Activated B cell treated with CpG ODN at 0.5 μM for 24 hours (primary cell): ENCODE results near the gene KANK3. TPM values are rescaled to one million over a fixed set of nuclear protein-coding genes. Genes with fewer than 3 reads are reported as not detected.
A peak's percentile ranks its signal among the peaks of the same experiment; 100 is the strongest.
"Not testable (repeated sequence)": the region's sequence is repeated elsewhere in the genome, so short reads cannot be mapped to it uniquely, and the experiment has no call there.

Source experiments
- ATAC-seq: fragments of 200-7000 bp; cut with Tn5 transposase; one replicate; pipeline ENCODE4 v1.10.0; 2021; ENCODE audit warnings: low read depth, mild to moderate bottlenecking, moderate library complexity
- CTCF ChIA-PET: fragments of 350-600 bp; sonication (Branson Sonifier 250); formaldehyde crosslinking; loops from one replicate; lab custom pipeline; 2021; ENCODE audit warnings: antibody characterized with exemption; lab: Charles Lee
- POLR2A ChIA-PET: fragments of 350-600 bp; sonication (Branson Sonifier 250); formaldehyde crosslinking; loops from one replicate; lab custom pipeline; 2021; ENCODE audit warnings: antibody characterized with exemption; lab: Charles Lee
- DNase-seq: peaks from one replicate; pipeline ENCODE4 v3.0.0; 2022
- H3K27ac Mint-ChIP-seq: one replicate; pipeline ENCODE4 v1.8.0; 2020; ENCODE audit warnings: mixed read lengths
- H3K27me3 Mint-ChIP-seq: one replicate; pipeline ENCODE4 v1.8.0; 2021; ENCODE audit warnings: mixed read lengths
- H3K36me3 Mint-ChIP-seq: one replicate; pipeline ENCODE4 v1.8.0; 2021; ENCODE audit warnings: low read depth, mixed read lengths
- H3K4me1 Mint-ChIP-seq: one replicate; pipeline ENCODE4 v1.8.0; 2021; ENCODE audit warnings: mixed read lengths
- H3K4me3 Mint-ChIP-seq: one replicate; pipeline ENCODE4 v1.8.0; 2020; ENCODE audit warnings: mild to moderate bottlenecking, mixed read lengths
- H3K9me3 Mint-ChIP-seq: one replicate; pipeline ENCODE4 v1.8.0; 2020; ENCODE audit warnings: mixed read lengths
- CTCF ChIP-seq: fragments of 200-600 bp; IDR thresholded peaks from one replicate; pipeline ENCODE4 v1.8.0; 2022; ENCODE audit warnings: antibody characterized with exemption, mild to moderate bottlenecking
- intact Hi-C: fragments of 100-400 bp; cut with micrococcal nuclease; formaldehyde crosslinking; loops from one replicate; pipeline ENCODE4 v1.15.1; 2024
- total RNA-seq: library from RNA; stranded (reverse); gene quantifications from 2 replicates; pipeline ENCODE4 v1.2.3, GENCODE V29; 2022

KANK3 gene
- total RNA-seq, 1 donor from 2014 or later = 0.29 TPM

GRCh38 chr19:8321986-8322637 is 20.9 kb downstream of the KANK3 start:
- peaks cover 37% of the 10 kb centered on the region for H3K4me1 Mint-ChIP-seq
- no peak for DNase-seq
- H3K27me3 Mint-ChIP-seq = peaks cover 5% of the 10 kb centered on the region
- peak overlapping the region; percentile 96 for H3K27ac Mint-ChIP-seq
- CTCF ChIA-PET = interaction anchor here (1.4 kb wide), 1 partner anchor 53 kb away, joined by 5 read pairs; no protein-coding TSS in a partner anchor
- no peaks in the 10 kb centered on the region for H3K9me3 Mint-ChIP-seq
- intact Hi-C loops = loop anchor here (1.0 to 10.0 kb wide), 6 partner anchors 14 to 379 kb away; partner anchors contain the start of genes CD320, HNRNPM, RAB11B and TIMM44
- H3K36me3 Mint-ChIP-seq = peaks cover 41% of the 10 kb centered on the region
- no peak for ATAC-seq
- no peak for TF ChIP-seq CTCF
- peak overlapping the region; percentile 98 for H3K4me3 Mint-ChIP-seq
- POLR2A ChIA-PET = interaction anchor here (0.6 to 2.3 kb wide), 11 partner anchors 11 to 256 kb away, joined by 3 to 11 read pairs (median 6); partner anchors contain the start of genes HNRNPM, MARCHF2, RAB11B and ZNF414

GRCh38 chr19:8321067-8321985 is 21.7 kb downstream of the KANK3 start, which contains the start of the genes NDUFA7 and RPS28:
TSS of gene NDUFA7 (minus strand) at chr19:8321375. CDS start at chr19:8321358, 17 bp downstream.
TSS of gene RPS28 (plus strand) at chr19:8321496. CDS start at chr19:8321531, 35 bp downstream.
- intact Hi-C loops = loop anchor here (1.0 to 10.0 kb wide), 6 partner anchors 13 to 378 kb away; partner anchors contain the start of genes CD320, HNRNPM, RAB11B and TIMM44
- H3K27me3 Mint-ChIP-seq = no peaks in the 10 kb centered on the region
- ATAC-seq = peak; percentile 95
- ChIA-PET POLR2A (interaction anchor here (0.6 to 2.3 kb wide), 25 partner anchors 10 to 1252 kb away, joined by 3 to 13 read pairs (median 5); partner anchors contain the start of genes HNRNPM, MARCHF2, RAB11B and ZNF414), CTCF (interaction anchor here (1.3 to 1.4 kb wide), 2 partner anchors 52 to 163 kb away, joined by 4 to 5 read pairs; no protein-coding TSS in a partner anchor)
- no peaks in the 10 kb centered on the region for H3K9me3 Mint-ChIP-seq
- peak; percentile 97 for DNase-seq
- H3K27ac Mint-ChIP-seq = peak within 1 kb of the TSS; percentile 96
- no peak for TF ChIP-seq CTCF
- peak within 1 kb of the TSS; percentile 98 for H3K4me3 Mint-ChIP-seq
- peaks cover 37% of the 10 kb centered on the region for H3K4me1 Mint-ChIP-seq
- H3K36me3 Mint-ChIP-seq = peaks cover 43% of the 10 kb centered on the region

GRCh38 chr19:8320564-8321066 is 22.4 kb downstream of the KANK3 start:
- no peak for TF ChIP-seq CTCF
- Mint-ChIP-seq H3K4me3 (peak overlapping the region; percentile 98), H3K36me3 (peaks cover 49% of the 10 kb centered on the region), H3K4me1 (peaks cover 37% of the 10 kb centered on the region), H3K27ac (peak overlapping the region; percentile 96), H3K9me3 (no peaks in the 10 kb centered on the region), H3K27me3 (no peaks in the 10 kb centered on the region)
- POLR2A ChIA-PET = interaction anchor here (0.6 to 2.3 kb wide), 21 partner anchors 10 to 1251 kb away, joined by 3 to 12 read pairs (median 5); partner anchors contain the start of genes HNRNPM, MARCHF2, RAB11B and ZNF414
- CTCF ChIA-PET = interaction anchor here (1.3 to 1.4 kb wide), 2 partner anchors 51 to 162 kb away, joined by 4 to 5 read pairs; no protein-coding TSS in a partner anchor
- ATAC-seq = peak; percentile 3
- intact Hi-C loops = loop anchor here (1.0 to 10.0 kb wide), 6 partner anchors 12 to 377 kb away; partner anchors contain the start of genes CD320, HNRNPM, RAB11B and TIMM44
- no peak for DNase-seq

- no peak for TF ChIP-seq CTCF
- Mint-ChIP-seq H3K4me3 (peak overlapping the region; percentile 98), H3K9me3 (no peaks in the 10 kb centered on the region), H3K27ac (peak overlapping the region; percentile 96), H3K27me3 (no peaks in the 10 kb centered on the region), H3K4me1 (peaks cover 37% of the 10 kb centered on the region), H3K36me3 (peaks cover 55% of the 10 kb centered on the region)
- intact Hi-C loops = loop anchor here (10.0 kb wide), 1 partner anchor 55 kb away; no protein-coding TSS in a partner anchor
- no peak for DNase-seq
- ATAC-seq = no peak
- ChIA-PET POLR2A (interaction anchor here (0.6 to 2.3 kb wide), 9 partner anchors 9 to 898 kb away, joined by 3 to 11 read pairs (median 4); partner anchors contain the start of genes RAB11B and ZNF414), CTCF (interaction anchor here (1.3 kb wide), 1 partner anchor 161 kb away, joined by 4 read pairs; no protein-coding TSS in a partner anchor)
Observed at GRCh38 chr19:8319807-8320520, 23.1 kb downstream of the KANK3 start.

- ChIA-PET POLR2A (interaction anchor here (0.6 to 1.0 kb wide), 5 partner anchors 8 to 1221 kb away, joined by 3 to 15 read pairs (median 4); partner anchors contain the start of gene CD320), CTCF (interaction anchor here (0.6 kb wide), 1 partner anchor 1217 kb away, joined by 3 read pairs; no protein-coding TSS in a partner anchor)
- H3K27me3 Mint-ChIP-seq, H3K9me3 Mint-ChIP-seq, ATAC-seq, DNase-seq, intact Hi-C loops: not testable (repeated sequence)
- peaks cover 37% of the 10 kb centered on the region for H3K4me1 Mint-ChIP-seq
- H3K4me3 Mint-ChIP-seq = peak overlapping the region; percentile 56
- H3K27ac Mint-ChIP-seq = peak overlapping the region; percentile 30
- H3K36me3 Mint-ChIP-seq = peaks cover 59% of the 10 kb centered on the region
Observed at GRCh38 chr19:8318835-8319234, 24.2 kb downstream of the KANK3 start.
